Loucy (cell line): ENCODE data around the gene SPP2.

Experiments used
- EZH2phosphoT487 ChIP-seq: fragments of 200-600 bp; IDR thresholded peaks from 2 replicates; pipeline ENCODE4 v1.6.1; 2018; ENCODE audit warnings: antibody characterized with exemption, mild to moderate bottlenecking, moderate library complexity, borderline replicate concordance
- TF ChIP-seq, protein P1 (sequence below): fragments of 200-600 bp; sonication (generic); conservative IDR thresholded peaks from 2 replicates; pipeline ENCODE4 v1.5.1; 2014; ENCODE audit warnings: mild to moderate bottlenecking, antibody characterized with exemption, low read length

DNA sequence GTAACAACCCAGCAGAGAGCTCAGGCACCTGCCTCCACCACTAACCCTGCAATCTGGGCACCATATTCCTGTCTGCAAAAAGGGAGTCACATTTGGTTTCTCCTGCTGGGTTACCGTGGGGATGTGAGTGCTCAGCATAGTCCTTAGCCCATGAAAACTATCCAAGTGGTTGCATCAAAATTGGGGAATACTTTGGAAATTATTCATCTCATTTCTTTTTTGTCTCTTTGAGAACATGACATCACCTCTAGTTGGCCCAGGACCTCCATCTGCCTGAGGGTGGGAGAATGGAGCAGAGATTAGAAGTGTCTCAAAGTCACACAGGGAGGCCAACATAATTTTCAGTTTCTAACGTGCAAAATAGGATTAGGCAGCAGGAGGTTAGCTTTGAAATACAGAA lies 19.3 kb upstream of the SPP2 start:
- TF ChIP-seq, protein P1, sequence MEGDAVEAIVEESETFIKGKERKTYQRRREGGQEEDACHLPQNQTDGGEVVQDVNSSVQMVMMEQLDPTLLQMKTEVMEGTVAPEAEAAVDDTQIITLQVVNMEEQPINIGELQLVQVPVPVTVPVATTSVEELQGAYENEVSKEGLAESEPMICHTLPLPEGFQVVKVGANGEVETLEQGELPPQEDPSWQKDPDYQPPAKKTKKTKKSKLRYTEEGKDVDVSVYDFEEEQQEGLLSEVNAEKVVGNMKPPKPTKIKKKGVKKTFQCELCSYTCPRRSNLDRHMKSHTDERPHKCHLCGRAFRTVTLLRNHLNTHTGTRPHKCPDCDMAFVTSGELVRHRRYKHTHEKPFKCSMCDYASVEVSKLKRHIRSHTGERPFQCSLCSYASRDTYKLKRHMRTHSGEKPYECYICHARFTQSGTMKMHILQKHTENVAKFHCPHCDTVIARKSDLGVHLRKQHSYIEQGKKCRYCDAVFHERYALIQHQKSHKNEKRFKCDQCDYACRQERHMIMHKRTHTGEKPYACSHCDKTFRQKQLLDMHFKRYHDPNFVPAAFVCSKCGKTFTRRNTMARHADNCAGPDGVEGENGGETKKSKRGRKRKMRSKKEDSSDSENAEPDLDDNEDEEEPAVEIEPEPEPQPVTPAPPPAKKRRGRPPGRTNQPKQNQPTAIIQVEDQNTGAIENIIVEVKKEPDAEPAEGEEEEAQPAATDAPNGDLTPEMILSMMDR = no peak
- TF ChIP-seq EZH2phosphoT487 = no peak
